GM13976 (cell line): ENCODE data around the gene HYAL2.

ENCODE experiments used
- DNase-seq: peaks from one replicate; pipeline ENCODE4 v3.0.0; 2012; ENCODE audit warnings: low spot score
- CTCF ChIP-seq: IDR thresholded peaks from 2 replicates; pipeline ENCODE4 v1.5.1; 2012; ENCODE audit warnings: borderline replicate concordance, mild to moderate bottlenecking; ENCODE audit not compliant: insufficient read depth; ENCODE audit errors: extremely low read depth, missing control alignments, control extremely low read depth
- in situ Hi-C: fragments of 300-500 bp; cut with MboI; formaldehyde crosslinking; loops from one replicate; pipeline ENCODE4 v1.12.0; 2022; ENCODE audit warnings: low sequenced_read_pairs, mixed read lengths, inconsistent platforms; ENCODE audit not compliant: unreplicated experiment

The HYAL2 gene

GRCh38 chr3:50323614-50324199 is 1.2 kb upstream of the HYAL2 start:
- no peak for TF ChIP-seq CTCF
- in situ Hi-C loops, result no loop called here
- no peak for DNase-seq

- no peak for TF ChIP-seq CTCF
- in situ Hi-C loops, result no loop called here
- DNase-seq, result no peak
Measured at GRCh38 chr3:50323092-50323600, 601 bp upstream of the HYAL2 start.

GRCh38 chr3:50322115-50322385 is 495 bp downstream of the HYAL2 start:
- DNase-seq, result no peak
- in situ Hi-C loops, result no loop called here
- TF ChIP-seq CTCF, result no peak

- in situ Hi-C loops, result no loop called here
- DNase-seq, result peak; percentile 93
- TF ChIP-seq CTCF, result peak; percentile 41
Measured at GRCh38 chr3:50321336-50322114, 1.0 kb downstream of the HYAL2 start.

- in situ Hi-C loops, result no loop called here
- no peak for TF ChIP-seq CTCF
- DNase-seq, result peak; percentile 86
Measured at GRCh38 chr3:50320853-50321335, 1.7 kb downstream of the HYAL2 start.

- TF ChIP-seq CTCF, result no peak
- DNase-seq, result no peak
- in situ Hi-C loops, result no loop called here
Measured at GRCh38 chr3:50319894-50320625, 2.5 kb downstream of the HYAL2 start.
